A673 (cell line): Measurements from ENCODE around the gene PTTG1IP. TPM values are rescaled to one million over a fixed set of nuclear protein-coding genes. Genes with fewer than 3 reads are reported as not detected.
A peak's percentile ranks its signal among the peaks of the same experiment; 100 is the strongest.

Experiments used
- BruUV-seq: library from RNA; stranded (reverse); fragments of 400-500 nt; replicated peaks from 2 replicates; lab custom pipeline; 2021; lab: Mats Ljungman, UMichigan
- CTCF ChIA-PET: fragments of 300-600 bp; sonication (Branson Sonifier 250); formaldehyde crosslinking; loops from one replicate; lab custom pipeline; 2022; ENCODE audit warnings: antibody characterized with exemption; lab: Charles Lee
- POLR2A ChIA-PET: fragments of 300-600 bp; sonication (Branson Sonifier 250); formaldehyde crosslinking; loops from one replicate; lab custom pipeline; 2022; ENCODE audit warnings: antibody characterized with exemption; ENCODE audit not compliant: low non-redundant PET; lab: Charles Lee
- DNase-seq: peaks from one replicate; pipeline ENCODE4 v3.0.0-alpha.2; 2015; ENCODE audit warnings: low spot score
- H3K27ac ChIP-seq: fragments of 200-600 bp; sonication (generic); 2 replicates; pipeline ENCODE4 v1.5.1; 2016; ENCODE audit warnings: mixed run types, low read depth, mild to moderate bottlenecking, mixed read lengths, antibody characterized with exemption, low read length; ENCODE audit not compliant: poor library complexity, severe bottlenecking
- H3K27me3 ChIP-seq: fragments of 200-600 bp; sonication (generic); replicated peaks from 2 replicates; pipeline ENCODE4 v1.6.1; 2017; ENCODE audit warnings: mixed run types, low read depth, mild to moderate bottlenecking, mixed read lengths, antibody characterized with exemption, low read length; ENCODE audit not compliant: insufficient read depth, poor library complexity
- H3K36me3 ChIP-seq: fragments of 200-600 bp; sonication (generic); 2 replicates; pipeline ENCODE4 v1.6.1; 2016; ENCODE audit warnings: mixed run types, mild to moderate bottlenecking, mixed read lengths, antibody characterized with exemption, low read length; ENCODE audit not compliant: insufficient read depth, poor library complexity, severe bottlenecking
- H3K4me1 ChIP-seq: fragments of 200-600 bp; sonication (generic); 2 replicates; pipeline ENCODE4 v1.6.1; 2017; ENCODE audit warnings: mixed run types, mild to moderate bottlenecking, mixed read lengths, antibody characterized with exemption, low read length; ENCODE audit not compliant: insufficient read depth, poor library complexity, severe bottlenecking
- H3K4me3 ChIP-seq: fragments of 200-600 bp; sonication (generic); 2 replicates; pipeline ENCODE4 v1.5.1; 2016; ENCODE audit warnings: low read depth, mixed run types, mild to moderate bottlenecking, mixed read lengths, low read length; ENCODE audit not compliant: poor library complexity, severe bottlenecking
- H3K9me3 ChIP-seq: fragments of 200-600 bp; sonication (generic); 2 replicates; pipeline ENCODE4 v1.6.1; 2016; ENCODE audit warnings: mixed run types, low read depth, mild to moderate bottlenecking, mixed read lengths, antibody characterized with exemption, low read length; ENCODE audit not compliant: poor library complexity, severe bottlenecking
- CTCF ChIP-seq: fragments of 300-800, 200-600 bp; sonication (generic); conservative IDR thresholded peaks from 2 replicates; pipeline ENCODE4 v1.5.1; 2017; ENCODE audit warnings: low read depth, mild to moderate bottlenecking, antibody characterized with exemption, low read length, moderate library complexity, mixed read lengths
- EZH2 ChIP-seq: fragments of 200-600 bp; sonication (generic); IDR thresholded peaks from 2 replicates; pipeline ENCODE4 v1.6.1; 2017; ENCODE audit warnings: borderline replicate concordance, low read depth, mild to moderate bottlenecking, mixed read lengths, antibody characterized with exemption, low read length; ENCODE audit not compliant: poor library complexity, severe bottlenecking
- intact Hi-C: fragments of 100-400 bp; cut with micrococcal nuclease; formaldehyde crosslinking; loops from one replicate; pipeline ENCODE4 v1.10.0; 2022; ENCODE audit not compliant: unreplicated experiment
- total RNA-seq: library from RNA; stranded (reverse); gene quantifications from 2 replicates; pipeline ENCODE4 v1.2.3, GENCODE V29; 2021

PTTG1IP gene
- total RNA-seq, 1 experiment from 2014 or later, result 216 TPM

- CTCF ChIA-PET, result no interaction called here
Measured at GRCh38 chr21:44868707-44869106, 4.8 kb downstream of the PTTG1IP start.

GRCh38 chr21:44867999-44868700, 5.3 kb downstream of the PTTG1IP start:
- no TSS peak for BruUV-seq
- H3K27me3 ChIP-seq, result no peaks in the 10 kb centered on the region
- ChIA-PET POLR2A (no interaction called here), CTCF (no interaction called here)
- peaks cover 26% of the 10 kb centered on the region for H3K36me3 ChIP-seq
- DNase-seq, result no peak
- H3K27ac ChIP-seq, result peak overlapping the region; percentile 64
- H3K4me3 ChIP-seq, result no peak overlapping the region
- TF ChIP-seq CTCF (no peak), EZH2 (no peak)
- no peaks in the 10 kb centered on the region for H3K9me3 ChIP-seq
- peaks cover 56% of the 10 kb centered on the region for H3K4me1 ChIP-seq
- intact Hi-C loops, result no loop called here

More at GRCh38 chr21:44868707-44869106, 4.8 kb downstream of the PTTG1IP start:
- Histone ChIP-seq H3K4me1 (peaks cover 56% of the 10 kb centered on the region), H3K36me3 (peaks cover 21% of the 10 kb centered on the region), H3K9me3 (no peaks in the 10 kb centered on the region), H3K27ac (peak overlapping the region; percentile 64), H3K4me3 (no peak overlapping the region), H3K27me3 (no peaks in the 10 kb centered on the region)
- TF ChIP-seq EZH2 (no peak), CTCF (no peak)
- intact Hi-C loops, result no loop called here
- BruUV-seq, result no TSS peak
- POLR2A ChIA-PET, result no interaction called here
- no peak for DNase-seq

- peaks cover 56% of the 10 kb centered on the region for H3K4me1 ChIP-seq
- BruUV-seq, result no TSS peak
- intact Hi-C loops, result no loop called here
- no peak overlapping the region for H3K4me3 ChIP-seq
- TF ChIP-seq CTCF, result no peak
- TF ChIP-seq EZH2, result no peak
- POLR2A ChIA-PET, result no interaction called here
- no peaks in the 10 kb centered on the region for H3K27me3 ChIP-seq
- no peaks in the 10 kb centered on the region for H3K9me3 ChIP-seq
- CTCF ChIA-PET, result no interaction called here
- DNase-seq, result no peak
- H3K36me3 ChIP-seq, result peaks cover 26% of the 10 kb centered on the region
- H3K27ac ChIP-seq, result peak overlapping the region; percentile 64
Measured at GRCh38 chr21:44867464-44867863, 6.0 kb downstream of the PTTG1IP start.
